Measurements from ENCODE around the gene CASKIN1.

GRCh38 chr16:2197765-2198164 is 1.4 kb upstream of the CASKIN1 start:
- no peak for TF ChIP-seq EP300 (IDR thresholded peaks at IDR 0.05)
- no peak for TF ChIP-seq POLR2AphosphoS5 (IDR thresholded peaks at IDR 0.05)
- TF ChIP-seq CTCF (IDR thresholded peaks at IDR 0.05), result no peak
- no peak for TF ChIP-seq POLR2A (IDR thresholded peaks at IDR 0.05)

All from stomach (tissue), 4 donors.